ENCODE data around the gene NRXN3.

The NRXN3 gene

DNA sequence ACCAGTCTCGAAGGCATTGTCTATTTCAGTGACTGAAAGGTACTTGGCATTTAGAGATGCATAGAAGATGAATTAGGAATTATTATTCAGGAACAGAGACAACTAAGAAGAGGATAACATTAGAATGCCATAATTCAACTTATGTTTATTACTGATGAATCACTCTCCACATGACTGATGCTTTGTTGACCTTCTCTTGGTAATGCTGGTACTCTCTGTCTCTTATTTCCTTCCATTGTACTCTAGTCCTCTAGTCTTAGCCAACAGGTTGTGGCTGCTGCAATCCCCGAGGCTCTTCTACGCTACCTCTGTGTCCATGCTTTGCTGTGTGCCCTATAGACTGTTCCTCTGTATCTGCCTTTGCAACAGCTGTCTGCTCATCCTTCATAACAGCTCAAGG is 652.9 kb downstream of the NRXN3 start:
- TF ChIP-seq, protein P1, sequence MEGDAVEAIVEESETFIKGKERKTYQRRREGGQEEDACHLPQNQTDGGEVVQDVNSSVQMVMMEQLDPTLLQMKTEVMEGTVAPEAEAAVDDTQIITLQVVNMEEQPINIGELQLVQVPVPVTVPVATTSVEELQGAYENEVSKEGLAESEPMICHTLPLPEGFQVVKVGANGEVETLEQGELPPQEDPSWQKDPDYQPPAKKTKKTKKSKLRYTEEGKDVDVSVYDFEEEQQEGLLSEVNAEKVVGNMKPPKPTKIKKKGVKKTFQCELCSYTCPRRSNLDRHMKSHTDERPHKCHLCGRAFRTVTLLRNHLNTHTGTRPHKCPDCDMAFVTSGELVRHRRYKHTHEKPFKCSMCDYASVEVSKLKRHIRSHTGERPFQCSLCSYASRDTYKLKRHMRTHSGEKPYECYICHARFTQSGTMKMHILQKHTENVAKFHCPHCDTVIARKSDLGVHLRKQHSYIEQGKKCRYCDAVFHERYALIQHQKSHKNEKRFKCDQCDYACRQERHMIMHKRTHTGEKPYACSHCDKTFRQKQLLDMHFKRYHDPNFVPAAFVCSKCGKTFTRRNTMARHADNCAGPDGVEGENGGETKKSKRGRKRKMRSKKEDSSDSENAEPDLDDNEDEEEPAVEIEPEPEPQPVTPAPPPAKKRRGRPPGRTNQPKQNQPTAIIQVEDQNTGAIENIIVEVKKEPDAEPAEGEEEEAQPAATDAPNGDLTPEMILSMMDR (IDR thresholded peaks at IDR 0.05), result no peak

DNA sequence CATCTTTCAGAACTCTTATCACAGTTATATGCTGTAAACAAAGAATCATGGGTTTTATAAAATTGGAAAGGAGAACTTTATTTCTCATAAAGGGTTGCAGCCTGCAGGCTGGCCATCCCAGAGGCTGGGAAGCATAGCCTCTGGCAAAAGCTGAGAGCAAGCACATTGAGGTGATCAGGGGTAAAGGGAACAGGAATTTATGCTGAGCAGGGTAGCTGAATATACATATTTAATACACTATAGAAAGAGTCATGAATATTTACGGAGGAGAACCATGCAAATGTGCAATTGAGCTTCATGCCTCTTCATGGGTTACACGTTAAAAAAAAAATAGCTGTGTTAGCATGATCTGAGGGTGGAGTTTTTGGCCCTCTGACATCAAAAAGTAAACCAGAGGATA is 653.3 kb downstream of the NRXN3 start:
- TF ChIP-seq, protein P1 (IDR thresholded peaks at IDR 0.05), result no peak

DNA sequence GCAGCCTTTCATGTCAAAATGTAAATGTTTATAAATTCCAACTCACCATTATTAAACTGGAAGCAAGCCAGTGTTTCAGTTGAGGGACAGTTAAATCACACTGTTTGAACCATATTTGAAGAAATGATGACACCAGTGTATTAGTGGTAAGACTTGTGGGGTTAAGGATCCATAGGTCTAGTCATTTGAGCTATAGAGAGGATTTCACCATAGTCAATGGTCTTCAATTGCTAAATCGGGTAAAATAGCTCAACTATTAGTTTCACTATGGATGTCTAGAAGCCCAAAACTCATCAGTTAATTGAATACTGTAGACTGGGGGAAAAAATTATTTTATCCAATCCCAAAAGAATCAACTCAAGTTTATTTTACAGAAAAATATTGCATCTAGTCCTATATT is 659.1 kb downstream of the NRXN3 start:
- TF ChIP-seq, protein P1 (IDR thresholded peaks at IDR 0.05), result no peak

DNA sequence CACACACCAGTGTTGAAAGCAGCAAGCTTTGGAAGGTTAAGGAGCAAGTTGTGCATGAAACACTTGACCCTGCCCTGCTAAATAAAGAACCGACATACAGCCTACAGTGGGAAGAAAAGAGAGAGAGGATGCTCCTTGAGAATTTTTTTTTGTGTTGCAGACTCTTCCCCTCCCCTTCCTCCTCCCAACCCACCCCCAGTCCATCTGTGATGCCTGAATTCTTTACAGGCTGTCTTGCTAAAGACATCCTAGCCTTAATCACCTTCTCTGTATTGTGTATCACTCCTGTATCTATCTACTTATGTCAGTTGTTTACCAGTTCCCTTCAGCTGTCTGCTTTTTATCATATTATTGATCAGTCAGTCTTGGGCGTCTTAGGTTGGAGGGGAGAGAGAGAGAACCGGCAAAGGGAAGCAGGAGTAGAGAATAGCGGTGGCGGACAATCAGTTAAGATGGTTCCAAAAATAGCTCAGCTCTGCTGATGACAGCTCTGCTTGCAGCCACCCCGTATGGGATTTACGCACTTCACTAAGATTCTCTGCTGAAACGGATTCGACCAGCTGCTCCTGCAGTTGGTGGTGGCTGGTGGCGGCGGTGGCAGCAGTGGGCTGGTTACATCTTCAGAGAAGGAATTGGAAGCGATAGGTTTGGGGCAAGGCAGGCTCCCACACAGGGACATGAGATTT is 664.7 kb downstream of the NRXN3 start:
- TF ChIP-seq, protein P1 (IDR thresholded peaks at IDR 0.05), result no peak

DNA sequence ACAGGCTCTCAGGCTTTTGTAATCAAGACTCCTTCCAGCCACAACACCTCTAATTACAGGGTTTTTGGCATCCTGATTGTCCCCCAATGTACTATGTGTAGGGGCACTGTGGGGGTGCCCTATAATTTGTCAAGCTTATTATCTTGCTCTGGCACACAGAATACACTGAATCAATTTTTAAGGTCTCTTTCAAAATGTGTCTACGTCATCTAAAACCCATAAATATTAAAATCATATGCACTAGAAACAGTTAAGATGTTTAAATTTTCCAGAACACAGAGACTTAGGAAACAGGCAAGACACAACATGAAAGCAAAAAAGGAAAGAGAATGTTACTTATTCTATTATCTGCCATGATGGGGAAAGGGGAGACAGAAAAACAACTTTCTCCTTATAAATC is 665.7 kb downstream of the NRXN3 start:
- TF ChIP-seq, protein P1 (IDR thresholded peaks at IDR 0.05), result no peak

DNA sequence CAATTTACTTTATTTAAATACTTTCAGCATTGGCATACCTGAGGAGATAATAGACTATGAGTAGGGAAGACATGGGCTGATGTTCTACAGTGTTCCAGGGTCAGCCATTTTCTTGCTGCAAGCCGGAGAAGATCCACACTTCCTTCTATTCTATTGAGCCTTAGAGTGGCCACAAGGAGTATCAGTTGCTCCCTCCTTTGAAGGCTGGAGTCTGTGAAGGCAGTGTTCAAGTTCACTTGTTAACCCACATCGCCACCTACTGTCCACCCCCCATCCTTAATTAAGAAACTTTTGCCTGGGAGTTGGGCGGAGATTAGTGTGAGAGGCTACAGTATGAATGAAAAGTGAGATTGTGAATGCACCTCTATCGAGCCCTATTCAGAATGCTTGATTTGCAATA is 666.6 kb downstream of the NRXN3 start:
- TF ChIP-seq, protein P1 (IDR thresholded peaks at IDR 0.05), result peak; percentile 67

DNA sequence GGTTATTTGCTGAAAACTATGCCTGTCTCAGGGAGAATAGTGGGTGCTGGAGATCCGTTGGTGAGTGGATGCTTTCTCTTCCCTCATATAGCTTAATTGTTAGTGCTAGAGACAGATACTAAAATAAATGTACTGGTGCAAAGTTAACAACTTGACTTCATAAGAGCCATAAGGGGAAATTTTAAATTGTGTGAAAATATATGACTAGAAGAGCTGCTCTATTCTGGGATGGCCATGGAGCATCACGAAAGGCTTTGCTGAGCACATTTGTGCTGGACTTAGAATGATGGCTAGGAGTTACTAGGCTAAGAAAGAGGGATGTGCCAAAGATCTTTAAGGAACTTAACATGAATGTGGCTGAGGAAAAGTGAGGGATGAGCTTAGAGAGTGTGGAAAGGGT is 668.8 kb downstream of the NRXN3 start:
- TF ChIP-seq, protein P1 (IDR thresholded peaks at IDR 0.05), result no peak

DNA sequence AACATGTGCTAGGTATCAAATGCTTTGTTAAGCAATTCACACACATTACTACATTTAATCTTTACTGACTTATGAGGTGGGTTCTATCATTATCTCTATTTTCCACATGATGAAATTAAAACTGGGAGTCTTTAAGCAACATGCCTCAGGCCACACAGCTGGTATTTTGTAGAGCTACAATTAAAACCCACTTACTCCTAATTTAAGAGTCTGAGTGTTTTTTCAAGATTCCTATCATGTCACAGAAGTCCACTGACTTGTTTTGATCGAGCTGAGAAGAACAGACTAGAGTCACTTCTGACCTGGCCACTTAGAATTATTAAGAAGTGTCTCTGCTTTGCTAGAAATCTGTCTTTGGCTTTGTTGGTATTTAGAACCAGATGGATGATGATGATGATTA is 670.7 kb downstream of the NRXN3 start:
- TF ChIP-seq, protein P1 (IDR thresholded peaks at IDR 0.05), result no peak

All from LNCAP (cell line).